CD1c-positive myeloid dendritic cell (primary cell): ENCODE data around the gene PLA2G4F.

Experiments used
- DNase-seq: peaks from one replicate; pipeline ENCODE4 v3.0.0-alpha.2; 2016; ENCODE audit errors: extremely low spot score

PLA2G4F gene

DNA sequence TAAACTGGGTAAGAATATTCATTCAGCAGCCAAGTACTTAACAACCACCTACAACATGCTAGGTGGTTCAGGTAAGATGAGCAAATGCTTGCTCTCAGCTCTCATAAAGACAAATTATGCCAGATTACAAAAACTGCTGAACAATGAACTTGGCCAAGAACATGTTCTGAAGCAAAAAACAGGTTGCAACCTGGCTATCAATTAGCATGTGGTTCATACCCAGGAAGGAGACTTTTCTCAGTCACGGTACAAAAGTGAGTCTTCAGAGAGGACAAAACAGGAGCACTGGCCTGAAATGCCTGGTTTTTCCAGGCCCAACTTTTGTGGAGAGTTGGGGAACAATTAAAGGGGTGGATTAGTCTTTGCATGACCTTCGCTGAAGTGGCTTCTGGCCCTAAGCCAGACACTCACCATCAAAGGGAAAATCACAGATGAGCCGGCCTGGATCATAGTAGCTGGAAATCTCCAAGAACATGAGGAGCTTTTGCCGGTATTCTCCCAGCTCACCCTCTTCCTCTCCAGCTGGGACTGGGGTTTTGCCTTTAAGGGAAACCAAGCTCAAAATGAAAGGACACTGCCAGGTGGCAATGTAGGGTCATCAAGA is 7.6 kb upstream of the PLA2G4F start:
- DNase-seq = no peak

DNA sequence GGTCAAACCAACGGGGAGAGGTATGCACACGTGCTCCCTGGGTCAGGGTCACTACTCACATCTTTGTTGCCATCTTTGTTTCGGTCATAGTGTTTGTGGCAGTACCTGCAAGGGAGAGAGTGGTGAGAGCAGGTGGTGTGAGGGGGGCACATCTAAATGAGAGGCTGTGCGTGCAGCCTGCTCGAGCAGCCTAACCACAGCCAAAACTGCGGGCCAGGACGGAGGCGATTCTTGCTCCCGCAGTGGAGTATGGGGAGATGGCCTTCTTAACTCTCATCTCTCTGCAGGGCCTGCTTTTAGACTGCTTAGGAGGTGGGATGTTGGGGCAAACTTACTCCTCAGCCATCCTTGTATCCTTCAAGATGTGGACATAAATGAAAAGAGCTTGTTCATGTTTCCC is 6.9 kb upstream of the PLA2G4F start:
- no peak for DNase-seq

- no peak for DNase-seq
Observed at GRCh38 chr15:42160136-42160535, 3.7 kb upstream of the PLA2G4F start.

DNA sequence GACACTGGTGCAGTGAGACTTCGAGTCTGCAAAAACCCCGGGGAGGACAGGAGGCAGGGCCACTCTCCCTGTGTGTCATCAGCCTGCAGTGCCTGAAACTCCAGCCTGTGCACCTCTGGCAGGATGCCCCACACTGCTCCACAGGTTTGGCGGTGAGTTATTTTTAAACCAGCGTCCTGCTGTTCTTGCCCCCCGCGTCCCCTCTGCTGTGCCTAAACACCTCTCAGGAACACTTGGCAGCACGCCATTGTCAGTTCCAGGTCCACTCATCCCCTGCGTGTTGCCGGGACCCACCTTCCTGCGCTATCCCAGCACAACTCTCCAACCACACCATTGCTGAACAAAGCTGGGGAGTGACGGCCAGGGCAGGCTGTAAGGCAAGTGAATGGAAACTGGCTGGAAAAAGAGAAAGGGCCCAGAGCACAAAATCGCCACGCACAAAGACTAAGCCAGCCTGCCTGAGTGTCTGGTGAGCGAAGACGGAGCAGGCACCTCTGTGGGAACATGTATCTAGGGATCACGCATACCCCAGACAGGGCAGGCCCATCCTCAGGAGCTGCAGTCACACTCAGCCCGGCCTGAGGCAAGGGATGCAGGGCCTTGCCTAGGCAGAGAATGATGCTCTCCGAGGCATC is 3.1 kb upstream of the PLA2G4F start:
- no peak for DNase-seq

- no peak for DNase-seq
Observed at GRCh38 chr15:42158941-42159340, 2.5 kb upstream of the PLA2G4F start.

DNA sequence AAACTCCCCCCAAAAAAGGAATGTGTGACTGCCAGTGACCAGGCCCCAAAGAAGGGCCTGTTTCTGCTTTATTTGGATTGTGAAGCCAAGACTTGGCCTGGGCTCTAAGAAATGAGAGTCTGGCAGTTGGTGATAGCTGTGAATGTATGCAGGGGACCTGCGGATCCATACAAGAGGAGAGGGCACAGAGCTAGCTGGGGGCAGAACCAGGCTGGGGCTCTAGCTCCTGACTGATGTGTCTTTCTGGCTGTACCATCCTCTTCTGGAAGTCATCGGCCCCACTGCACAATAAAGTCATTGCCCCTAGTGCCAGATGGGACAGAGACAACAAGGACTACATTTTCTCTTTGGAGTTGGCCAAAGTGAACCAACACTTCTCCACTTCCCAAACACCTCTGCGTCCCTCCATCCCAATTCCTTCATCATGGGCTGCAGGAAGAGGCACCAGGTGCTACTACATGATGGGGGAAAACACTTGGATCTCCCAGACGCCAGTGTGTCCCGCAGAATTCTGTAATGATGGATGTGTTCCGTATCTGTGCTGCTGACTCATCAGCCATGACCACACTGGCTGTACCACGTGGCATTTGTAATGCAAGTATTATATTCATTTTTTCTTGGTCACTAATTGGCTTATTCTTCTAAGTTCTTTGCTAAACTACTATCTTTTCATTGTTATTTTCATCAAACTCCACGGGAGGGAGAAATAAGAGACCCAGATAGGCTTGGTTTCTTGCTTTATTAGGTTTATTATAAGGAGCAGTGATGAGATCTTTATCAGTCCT is 1.7 kb upstream of the PLA2G4F start:
- peak; percentile 35 for DNase-seq

DNA sequence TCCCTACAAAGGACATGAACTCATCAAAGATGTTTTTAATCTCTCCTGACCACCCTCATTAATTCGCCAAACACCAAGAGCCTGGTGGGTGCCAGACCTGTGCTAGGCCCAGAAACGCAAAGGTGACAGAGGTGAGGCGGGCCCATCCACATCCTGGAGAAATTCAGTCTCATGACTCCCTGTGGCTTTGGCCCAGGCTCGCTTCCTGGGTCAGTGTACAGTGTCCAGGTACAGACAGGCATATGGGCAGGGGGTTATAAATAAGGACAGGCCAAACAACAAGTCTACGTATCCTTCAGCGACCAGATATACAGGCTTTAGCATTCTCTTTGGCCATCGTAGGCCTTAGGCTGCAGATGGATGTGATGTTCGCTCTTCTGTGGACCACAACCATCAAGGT is 945 bp upstream of the PLA2G4F start:
- DNase-seq = no peak

DNA sequence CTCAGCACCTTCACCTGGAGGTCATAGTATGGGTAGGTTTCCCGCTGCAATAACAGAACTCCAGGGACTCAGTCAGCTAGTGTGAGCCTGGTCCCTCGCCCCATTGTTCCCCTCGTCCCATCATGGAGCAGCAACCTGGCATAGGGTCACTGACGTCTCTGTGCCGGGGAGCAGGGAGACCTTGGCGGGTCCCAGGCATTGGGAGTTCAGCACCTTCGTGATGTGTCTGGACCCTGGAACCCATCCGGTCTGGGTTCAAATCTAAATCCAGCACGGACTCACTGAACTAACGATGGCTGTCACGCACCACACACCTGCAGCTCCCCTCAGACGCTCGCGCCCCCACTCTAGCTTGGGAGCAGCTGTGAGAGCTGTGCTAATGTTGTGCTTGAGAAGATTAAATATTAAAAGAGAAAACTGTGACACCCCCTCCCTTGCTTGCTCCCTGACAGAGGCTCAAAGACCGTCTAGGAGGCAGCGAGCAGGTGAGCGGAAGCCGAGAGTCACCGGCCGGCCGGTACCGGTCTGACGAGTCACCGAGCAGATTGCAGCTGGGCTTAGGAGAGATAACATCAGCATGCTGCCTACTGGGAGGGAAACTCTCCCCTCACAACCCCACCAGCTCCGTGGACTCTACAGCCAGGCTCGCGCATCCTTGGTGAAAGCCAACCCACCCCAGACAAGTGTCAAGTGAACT is 742 bp downstream of the PLA2G4F start:
- no peak for DNase-seq

- DNase-seq = no peak
Observed at GRCh38 chr15:42154956-42155355, 1.5 kb downstream of the PLA2G4F start.

DNA sequence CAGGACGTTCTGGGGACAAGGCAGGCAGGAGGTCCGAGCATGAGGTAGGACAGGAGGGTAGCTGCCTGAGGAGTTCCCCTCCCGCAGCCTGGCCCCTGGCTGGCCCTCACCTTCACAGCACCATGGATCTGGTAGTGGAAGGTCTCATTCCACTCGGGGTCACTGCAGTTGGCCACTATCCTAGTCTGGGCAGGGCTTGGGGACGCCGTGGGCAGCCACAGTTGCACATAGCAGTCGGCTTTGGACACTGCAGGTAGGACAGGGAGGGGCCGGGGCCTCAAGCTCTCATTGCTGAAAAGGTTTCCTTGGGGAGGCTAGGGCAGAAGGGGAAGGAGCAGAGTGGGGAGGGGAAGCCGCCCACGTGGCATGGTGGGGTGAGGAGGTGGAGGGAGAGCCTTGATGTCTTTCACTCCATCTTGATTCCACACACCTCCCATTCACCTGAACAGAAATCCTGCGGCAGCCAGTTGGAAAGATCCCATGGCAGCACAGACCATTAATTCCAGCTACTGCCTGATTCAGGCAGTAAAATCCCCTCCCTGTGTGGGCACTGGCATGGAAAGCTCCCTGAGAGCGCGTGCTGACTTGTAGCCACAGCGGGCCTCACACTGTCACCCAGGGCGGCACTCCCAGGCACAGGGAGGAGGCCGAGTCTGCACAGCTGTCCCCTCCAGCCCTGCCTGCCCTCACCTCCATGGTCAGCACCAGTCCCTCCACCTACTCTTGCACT is 2.1 kb downstream of the PLA2G4F start:
- DNase-seq = no peak

- no peak for DNase-seq
Observed at GRCh38 chr15:42153874-42154211, 2.6 kb downstream of the PLA2G4F start.

GRCh38 chr15:42152921-42153698 is 3.3 kb downstream of the PLA2G4F start:
- no peak for DNase-seq

DNA sequence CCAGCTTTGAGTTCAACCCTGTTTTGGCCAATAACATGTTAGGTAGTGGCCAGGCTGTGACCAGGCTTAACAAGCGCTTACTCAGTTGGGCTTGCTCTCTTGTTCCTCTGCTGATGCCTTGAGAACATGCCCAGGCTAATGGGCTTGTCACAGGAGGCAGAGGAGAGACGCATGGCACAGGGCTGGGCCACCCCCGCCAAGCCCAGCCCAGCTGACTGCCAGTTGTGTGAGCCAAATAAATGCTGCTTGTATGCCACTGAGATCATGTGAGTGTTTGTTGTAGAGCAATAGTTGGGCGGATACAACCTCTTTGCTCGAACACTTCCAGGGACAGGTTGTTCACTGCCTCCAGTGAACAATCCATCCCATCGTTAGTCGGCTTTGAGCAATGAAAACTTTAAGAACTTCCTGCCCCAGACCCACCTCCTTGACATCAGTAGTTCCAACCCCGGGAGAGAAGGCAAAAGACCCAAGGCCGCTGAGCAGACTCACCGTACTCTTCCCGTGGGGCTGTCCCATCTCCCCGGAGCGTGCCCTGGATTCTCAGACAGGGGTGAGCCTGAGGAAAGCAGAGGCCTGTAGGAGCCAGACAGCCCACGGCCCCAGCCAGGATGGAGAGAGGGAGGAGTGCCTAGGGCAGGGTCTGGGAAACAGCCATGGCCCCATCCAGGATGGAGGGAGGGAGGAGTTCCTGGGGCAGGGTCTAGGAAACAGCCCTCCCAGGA is 4.1 kb downstream of the PLA2G4F start:
- no peak for DNase-seq

DNA sequence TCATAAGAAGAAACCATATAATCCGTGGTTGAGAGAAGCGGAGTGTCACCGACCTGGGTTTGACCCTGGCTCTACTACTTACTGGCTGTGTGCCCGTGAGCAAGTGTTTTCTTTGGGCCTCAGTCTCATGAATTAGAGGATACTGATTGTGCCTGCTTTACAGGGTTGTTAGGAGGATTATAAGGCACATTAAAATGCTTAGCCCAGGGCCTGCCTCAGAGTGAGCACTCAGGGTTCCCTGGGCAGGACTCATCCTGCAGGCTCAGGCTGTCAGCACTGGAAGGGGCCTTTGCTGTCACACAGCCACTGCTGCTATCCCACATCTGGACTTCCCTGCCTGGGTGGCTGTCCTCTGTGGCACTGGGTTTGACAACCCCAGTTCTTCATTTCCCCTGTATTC is 4.7 kb downstream of the PLA2G4F start:
- DNase-seq = no peak

DNA sequence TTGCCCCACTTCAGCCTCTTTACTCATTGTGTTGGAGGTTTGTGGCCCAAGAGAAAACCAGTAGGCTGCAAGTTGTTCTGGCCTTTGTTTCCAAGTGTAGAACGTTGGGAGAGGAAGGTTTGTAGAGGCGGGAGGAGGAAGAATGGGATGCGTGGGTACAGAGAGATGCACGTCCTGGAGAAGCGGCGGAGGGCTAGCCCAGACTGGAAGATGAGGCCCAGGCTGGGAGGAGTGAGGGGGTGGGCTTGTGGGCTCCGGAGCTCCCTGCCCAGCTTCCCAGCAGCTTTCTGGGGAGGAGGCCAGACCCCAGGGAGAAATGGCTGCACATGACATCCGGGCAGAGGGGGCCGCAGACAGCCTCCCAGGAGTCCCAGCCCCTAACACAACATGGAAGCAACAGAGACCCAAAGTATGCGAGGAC is 5.3 kb downstream of the PLA2G4F start:
- DNase-seq = no peak

DNA sequence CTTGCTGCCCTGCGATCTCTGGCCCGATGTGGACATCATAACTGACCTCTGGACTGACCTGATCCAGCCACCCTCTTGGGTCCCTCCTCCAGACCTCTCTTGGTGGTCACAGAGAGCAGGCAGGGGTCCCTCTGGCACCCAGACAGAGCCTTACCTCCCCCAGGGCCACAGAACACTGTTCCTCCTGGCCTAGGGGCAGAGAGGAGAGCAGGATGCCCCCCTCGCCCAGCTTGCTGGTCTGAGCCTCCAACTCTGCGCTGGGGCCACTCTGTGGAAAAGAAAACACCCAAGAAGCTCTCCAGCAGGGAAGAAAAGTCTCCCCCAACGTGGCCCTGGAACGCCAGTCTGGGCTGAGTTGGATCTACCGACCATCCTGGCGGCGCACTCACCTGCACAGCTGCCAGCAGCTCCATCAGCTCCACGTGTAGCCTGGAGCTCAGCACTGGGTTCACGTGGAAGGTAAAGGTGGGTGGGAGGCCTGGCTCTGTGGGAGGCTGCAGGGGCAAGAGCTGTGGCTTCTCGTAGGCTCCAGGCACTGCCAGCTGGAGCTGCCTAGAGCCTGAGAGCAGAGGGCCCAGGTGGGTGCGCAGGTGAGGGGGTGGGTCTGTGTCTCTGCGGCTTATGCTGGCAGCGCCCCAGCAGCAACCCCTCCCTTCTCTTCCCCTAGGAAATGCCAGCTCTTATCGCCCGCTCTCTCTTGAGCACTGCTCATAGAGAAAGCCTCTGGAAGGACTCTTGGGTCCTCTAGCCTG is 6.0 kb downstream of the PLA2G4F start:
- DNase-seq = no peak

- DNase-seq = no peak
Observed at GRCh38 chr15:42149493-42150218, 6.8 kb downstream of the PLA2G4F start.

GRCh38 chr15:42148808-42149492 is 7.5 kb downstream of the PLA2G4F start:
- no peak for DNase-seq

- DNase-seq = no peak
Observed at GRCh38 chr15:42147431-42147735, 9.1 kb downstream of the PLA2G4F start.
